ENCODE data around the gene ZNF304.
A peak's percentile ranks its signal among the peaks of the same experiment; 100 is the strongest.

Gene ZNF304

GRCh38 chr19:57350877-57351805, at the start of gene ZNF304:
Gene ZNF304 (plus strand): TSS chr19:57351271. CDS start chr19:57351665, 394 bp downstream.
- DNase-seq (ENCODE audit: low read depth), result peak; percentile 65

GRCh38 chr19:57302020-57302465, 49.0 kb upstream of the ZNF304 start:
- DNase-seq (ENCODE audit: low read depth), result no peak

GRCh38 chr19:57302727-57303401, 48.2 kb upstream of the ZNF304 start:
- DNase-seq (ENCODE audit: low read depth), result no peak

- DNase-seq (ENCODE audit: low read depth), result no peak
These were observed 46.0 kb upstream of the ZNF304 start for GRCh38 chr19:57305056-57305455.

- DNase-seq (ENCODE audit: low read depth), result no peak
These were observed 42.6 kb upstream of the ZNF304 start for GRCh38 chr19:57308514-57308913.

- DNase-seq (ENCODE audit: low read depth), result no peak
These were observed 40.3 kb upstream of the ZNF304 start for GRCh38 chr19:57310792-57311191.

- no peak for DNase-seq (ENCODE audit: low read depth)
These were observed 36.9 kb upstream of the ZNF304 start for GRCh38 chr19:57314146-57314545.

- no peak for DNase-seq (ENCODE audit: low read depth)
These were observed 33.6 kb upstream of the ZNF304 start for GRCh38 chr19:57317503-57317902.

GRCh38 chr19:57319869-57320179, 31.2 kb upstream of the ZNF304 start:
- no peak for DNase-seq (ENCODE audit: low read depth)

GRCh38 chr19:57320180-57321084, 30.6 kb upstream of the ZNF304 start, which contains the start of gene ZNF543:
Gene ZNF543 (plus strand): TSS chr19:57320472. CDS start chr19:57320854, 382 bp downstream.
- DNase-seq (ENCODE audit: low read depth), result peak; percentile 81

- DNase-seq (ENCODE audit: low read depth), result no peak
These were observed 30.0 kb upstream of the ZNF304 start for GRCh38 chr19:57321116-57321515.

- DNase-seq (ENCODE audit: low read depth), result no peak
These were observed 29.3 kb upstream of the ZNF304 start for GRCh38 chr19:57321751-57322150.

- DNase-seq (ENCODE audit: low read depth), result no peak
These were observed 26.1 kb upstream of the ZNF304 start for GRCh38 chr19:57324992-57325391.

- DNase-seq (ENCODE audit: low read depth), result no peak
These were observed 23.1 kb upstream of the ZNF304 start for GRCh38 chr19:57327993-57328392.

- no peak for DNase-seq (ENCODE audit: low read depth)
These were observed 16.9 kb upstream of the ZNF304 start for GRCh38 chr19:57334191-57334590.

- no peak for DNase-seq (ENCODE audit: low read depth)
These were observed 12.2 kb upstream of the ZNF304 start for GRCh38 chr19:57338877-57339276.

- no peak for DNase-seq (ENCODE audit: low read depth)
These were observed 8.5 kb upstream of the ZNF304 start for GRCh38 chr19:57342582-57342981.

- no peak for DNase-seq (ENCODE audit: low read depth)
These were observed 2.9 kb upstream of the ZNF304 start for GRCh38 chr19:57348136-57348535.

- no peak for DNase-seq (ENCODE audit: low read depth)
These were observed 796 bp downstream of the ZNF304 start for GRCh38 chr19:57351867-57352266.

GRCh38 chr19:57355916-57356315, 4.8 kb downstream of the ZNF304 start:
- no peak for DNase-seq (ENCODE audit: low read depth)

- no peak for DNase-seq (ENCODE audit: low read depth)
These were observed 6.3 kb downstream of the ZNF304 start for GRCh38 chr19:57357406-57357805.

GRCh38 chr19:57359300-57359699, 8.2 kb downstream of the ZNF304 start:
- DNase-seq (ENCODE audit: low read depth), result no peak
